GM12878 (cell line): ENCODE data around the gene PEMT. TPM values are rescaled to one million over a fixed set of nuclear protein-coding genes. Genes with fewer than 3 reads are reported as not detected.

Experiments used
- E2F8 ChIP-seq: fragments of 450-650 bp; IDR thresholded peaks from 2 replicates; pipeline ENCODE4 v1.6.1; 2018; ENCODE audit warnings: mild to moderate bottlenecking, low read depth, moderate library complexity; ENCODE audit not compliant: partially characterized antibody
- ESRRA ChIP-seq: IDR thresholded peaks from 2 replicates; pipeline ENCODE4 v1.6.1; 2012; ENCODE audit warnings: mild to moderate bottlenecking, low read length, improper control_type of control experiment
- FOXM1 ChIP-seq: IDR thresholded peaks from 2 replicates; pipeline ENCODE4 v1.6.1; 2012; ENCODE audit warnings: low read depth, mild to moderate bottlenecking, inconsistent platforms, low read length, moderate library complexity
- HDAC2 ChIP-seq: fragments of 200-600 bp; sonication (generic); IDR thresholded peaks from 2 replicates; pipeline ENCODE4 v1.6.1; 2017
- IKZF1 ChIP-seq: fragments of 450-650 bp; conservative IDR thresholded peaks from 2 replicates; pipeline ENCODE4 v1.6.1; 2017; ENCODE audit warnings: antibody characterized with exemption, mild to moderate bottlenecking
- IKZF2 ChIP-seq, 2 experiments: fragments of 450-650 bp; IDR thresholded peaks; 2 replicates each; pipeline ENCODE4 v1.6.1; 2017; ENCODE audit warnings: mild to moderate bottlenecking in 2 of 2, moderate library complexity in 2 of 2
- PML ChIP-seq: IDR thresholded peaks from 2 replicates; pipeline ENCODE4 v1.6.1; 2012; ENCODE audit warnings: low read length, inconsistent platforms
- RCOR1 ChIP-seq: conservative IDR thresholded peaks from 2 replicates; pipeline ENCODE4 v1.6.1; 2012; ENCODE audit warnings: low read depth, low read length, improper control_type of control experiment
- SP1 ChIP-seq: IDR thresholded peaks from one replicate; pipeline ENCODE4 v1.6.1; 2011; ENCODE audit warnings: low read depth, low read length
- STAT1 ChIP-seq: fragments of 450-650 bp; conservative IDR thresholded peaks from 2 replicates; pipeline ENCODE4 v1.6.1; 2014; ENCODE audit warnings: antibody characterized with exemption, mild to moderate bottlenecking
- YY1 ChIP-seq: IDR thresholded peaks from 2 replicates; pipeline ENCODE4 v1.6.1; 2011; ENCODE audit warnings: low read depth, mild to moderate bottlenecking, low read length
- ZBTB11 ChIP-seq: fragments of 450-650 bp; formaldehyde crosslinking; IDR thresholded peaks from 2 replicates; pipeline ENCODE4 v1.5.0; 2022; ENCODE audit warnings: mild to moderate bottlenecking, missing genetic modification characterization
- ZBTB4 ChIP-seq: fragments of 450-650 bp; formaldehyde crosslinking; IDR thresholded peaks from 2 replicates; pipeline ENCODE4 v1.4.0; 2022; ENCODE audit warnings: mild to moderate bottlenecking, moderate library complexity
- ZNF217 ChIP-seq: fragments of 450-650 bp; IDR thresholded peaks from 2 replicates; pipeline ENCODE4 v1.6.1; 2017; ENCODE audit warnings: antibody characterized with exemption, mild to moderate bottlenecking
- ZNF24 ChIP-seq: fragments of 450-650 bp; IDR thresholded peaks from 2 replicates; pipeline ENCODE4 v1.6.1; 2017; ENCODE audit warnings: antibody characterized with exemption, mild to moderate bottlenecking
- ZNF274 ChIP-seq: IDR thresholded peaks from one replicate; pipeline ENCODE4 v1.8.0; 2011; ENCODE audit not compliant: insufficient read length, insufficient read depth
- polyA plus RNA-seq, 11 experiments: library from polyadenylated mRNA; depleted of rRNA in 4 of 11; unstranded in 6 of 11; stranded (reverse) in 5 of 11; fragments of >200 nt; fragmentation: Nextera tagmentation in 4 of 11; fragmentation: Illumina TruSeq in 1 of 11; extraction: Ambion mirVana in 4 of 11; extraction: Trizol in 1 of 11; gene quantifications; 1 replicate in 1 of 11; 2 replicates in 10 of 11; pipeline versions ENCODE4 v1.2.1 to v1.2.3, GENCODE V29; 2011 to 2016; ENCODE audit warnings: inconsistent platforms in 2 of 11, missing spikeins in 2 of 11, low read depth in 1 of 11
- total RNA-seq, 4 experiments: library from RNA; depleted of rRNA in 3 of 4; stranded (reverse); fragments of >200 nt in 3 of 4; fragmentation: Illumina TruSeq in 1 of 4; extraction: Trizol in 1 of 4; gene quantifications; 2 replicates each; pipeline versions ENCODE4 v1.2.1 to v1.2.3, GENCODE V29; 2013 to 2021

The PEMT gene
- total and polyA plus RNA-seq, 10 of the 15 experiments (the other 5 are each of a cell fraction or from before 2014, with no cell fraction given), result 2.8 to 44.7 (median 25.4) TPM

GRCh38 chr17:17591355-17592298 lies at the start of gene PEMT (continued):
- TF ChIP-seq ZBTB4 (CRISPR knock-in tag), result no peak
- TF ChIP-seq ZNF217, result no peak
- no peak; the same call in 1 of the 2 replicates for TF ChIP-seq HDAC2
- no peak for TF ChIP-seq FOXM1
- TF ChIP-seq RCOR1, result no peak
- TF ChIP-seq ESRRA, result peak; percentile 65; the same call in 1 of the 2 replicates
- TF ChIP-seq IKZF1, result peak; percentile 100
- TF ChIP-seq STAT1, result peak; percentile 88
- TF ChIP-seq E2F8, result peak; percentile 91
- peak; percentile 37 to 64; a peak in 2 of 4 replicates for TF ChIP-seq IKZF2 (IDR thresholded peaks at IDR 0.05)
- TF ChIP-seq ZBTB11 (CRISPR knock-in tag), result peak; percentile 97
- peak; percentile 81 for TF ChIP-seq YY1
- TF ChIP-seq ZNF24, result 0 out of 2 replicates have a peak, but pooled peaks have one; percentile 16
- TF ChIP-seq PML, result peak; percentile 34; the same call in 1 of the 2 replicates
- TF ChIP-seq SP1, result peak; percentile 47
- TF ChIP-seq ZNF274, result no peak
